NCI-H510A treated with DMSO at 0.1 percent for 48 hours (cell line): Measurements from ENCODE around the gene GNPDA1.
"Not testable (repeated sequence)": the region's sequence is repeated elsewhere in the genome, so short reads cannot be mapped to it uniquely, and the experiment has no call there.

Source experiments
- DNase-seq: peaks from one replicate; lab custom pipeline; 2025; lab: John Stamatoyannopoulos, UW

The GNPDA1 gene

GRCh38 chr5:142012792-142013388, at the start of gene GNPDA1:
GNPDA1 (minus strand) TSS chr5:142013027; CDS start chr5:142012035, 992 bp downstream.
- DNase-seq, result peak; percentile 36

DNA sequence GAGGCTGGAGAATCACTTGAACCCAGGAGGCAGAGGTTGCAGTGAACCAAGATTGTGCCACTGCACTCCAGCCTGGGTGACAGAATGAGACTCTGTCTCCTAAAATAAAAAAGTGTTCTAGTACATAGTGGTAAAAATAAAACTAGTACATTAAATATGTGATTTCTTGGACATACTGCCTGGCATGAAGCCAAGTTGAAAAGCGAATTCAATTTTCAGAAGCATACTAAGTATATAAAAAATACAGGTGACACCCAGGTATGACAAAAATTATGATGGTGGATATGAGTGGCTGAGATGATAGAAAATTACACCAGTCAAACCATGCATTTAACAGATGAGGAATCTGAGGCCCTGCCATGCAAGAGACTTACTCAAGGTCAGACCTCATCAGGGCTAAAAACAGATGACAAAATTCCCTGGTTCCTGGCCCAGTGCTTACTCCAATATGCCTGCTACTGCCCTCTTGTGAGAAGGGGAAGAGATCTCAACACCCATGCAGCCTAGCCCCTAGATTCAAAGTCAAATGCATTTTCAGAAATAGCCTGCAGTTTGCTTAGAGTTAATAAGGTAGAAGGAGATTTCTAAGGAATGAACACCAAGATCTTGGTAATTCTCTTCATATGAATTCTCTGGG, 46.6 kb upstream of the GNPDA1 start:
- no peak for DNase-seq

DNA sequence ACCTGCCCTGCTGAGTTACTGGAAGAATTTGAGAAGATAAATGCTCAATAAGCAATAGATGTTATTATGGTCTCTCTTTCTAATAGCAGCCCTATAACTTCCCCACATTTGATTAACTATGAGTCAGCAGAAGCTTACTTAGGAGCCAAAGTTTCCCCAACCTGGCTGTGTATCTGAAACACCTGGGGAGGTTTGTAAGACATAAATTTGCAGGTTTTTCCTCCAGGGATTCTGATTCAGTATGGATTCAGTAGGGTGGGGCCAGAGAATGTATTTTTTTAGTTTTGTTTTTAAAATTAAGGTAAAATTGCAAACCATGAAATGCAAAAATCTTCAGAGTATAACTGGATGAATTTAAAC, 44.9 kb upstream of the GNPDA1 start:
- no peak for DNase-seq

DNA sequence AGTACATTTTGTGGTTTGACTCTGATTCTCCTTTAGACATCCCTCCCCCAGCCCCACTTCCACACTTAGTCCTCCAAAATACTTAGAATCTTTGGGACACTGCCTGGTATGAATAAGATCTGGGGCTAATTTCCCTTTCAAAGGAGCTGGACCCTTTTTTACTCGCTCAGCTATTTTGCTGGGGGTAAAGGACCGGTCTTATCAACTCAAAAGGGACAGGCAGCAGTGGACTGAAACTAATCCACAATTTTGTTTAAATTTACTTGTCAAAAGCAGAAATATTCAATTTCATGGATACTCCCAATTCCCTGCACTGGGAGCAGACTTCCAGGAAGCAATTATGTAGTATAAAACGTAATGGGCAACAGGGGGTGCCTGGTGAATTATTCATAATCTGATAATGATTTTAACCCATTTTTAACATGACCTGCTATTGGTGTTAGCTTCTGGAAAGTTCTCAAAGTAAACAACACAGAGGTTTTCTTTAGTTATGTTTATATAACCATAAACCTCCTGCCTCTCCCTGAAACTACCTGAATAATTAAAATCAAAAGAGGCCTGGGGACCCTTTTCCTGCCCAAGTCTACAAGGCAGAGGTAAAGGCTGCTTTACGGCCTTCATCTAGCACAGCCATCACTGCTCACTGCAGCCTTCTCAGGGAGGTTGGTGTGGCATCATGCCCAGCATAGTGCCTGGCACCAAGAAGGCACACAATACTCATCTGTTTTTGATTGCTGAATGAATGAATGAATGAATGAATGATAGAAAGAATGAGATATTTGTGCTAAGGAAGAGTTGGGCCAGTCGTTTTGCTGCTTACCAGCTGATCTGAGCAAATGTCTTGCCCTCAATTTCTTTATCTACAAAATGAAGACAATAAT, 44.2 kb upstream of the GNPDA1 start:
- no peak for DNase-seq

DNA sequence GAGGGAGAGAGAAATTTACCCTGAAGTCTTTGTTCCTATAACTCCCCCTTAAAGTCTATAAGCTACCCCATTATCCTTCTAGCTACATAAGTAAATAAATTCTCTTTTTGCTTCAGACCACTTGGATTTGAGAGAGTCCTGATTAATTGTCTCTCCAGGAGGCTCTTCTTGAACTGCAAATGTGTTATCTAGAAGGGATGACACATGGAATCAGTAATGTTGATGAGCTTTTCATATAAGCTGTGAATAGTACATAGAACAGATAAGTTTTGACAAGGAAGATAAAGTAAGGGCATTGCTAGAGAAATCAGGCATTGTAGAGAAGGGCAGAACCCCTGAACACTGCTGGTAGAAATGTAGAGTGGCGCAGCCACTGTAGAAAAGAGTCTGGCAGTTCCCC, 42.5 kb upstream of the GNPDA1 start:
- no peak for DNase-seq

DNA sequence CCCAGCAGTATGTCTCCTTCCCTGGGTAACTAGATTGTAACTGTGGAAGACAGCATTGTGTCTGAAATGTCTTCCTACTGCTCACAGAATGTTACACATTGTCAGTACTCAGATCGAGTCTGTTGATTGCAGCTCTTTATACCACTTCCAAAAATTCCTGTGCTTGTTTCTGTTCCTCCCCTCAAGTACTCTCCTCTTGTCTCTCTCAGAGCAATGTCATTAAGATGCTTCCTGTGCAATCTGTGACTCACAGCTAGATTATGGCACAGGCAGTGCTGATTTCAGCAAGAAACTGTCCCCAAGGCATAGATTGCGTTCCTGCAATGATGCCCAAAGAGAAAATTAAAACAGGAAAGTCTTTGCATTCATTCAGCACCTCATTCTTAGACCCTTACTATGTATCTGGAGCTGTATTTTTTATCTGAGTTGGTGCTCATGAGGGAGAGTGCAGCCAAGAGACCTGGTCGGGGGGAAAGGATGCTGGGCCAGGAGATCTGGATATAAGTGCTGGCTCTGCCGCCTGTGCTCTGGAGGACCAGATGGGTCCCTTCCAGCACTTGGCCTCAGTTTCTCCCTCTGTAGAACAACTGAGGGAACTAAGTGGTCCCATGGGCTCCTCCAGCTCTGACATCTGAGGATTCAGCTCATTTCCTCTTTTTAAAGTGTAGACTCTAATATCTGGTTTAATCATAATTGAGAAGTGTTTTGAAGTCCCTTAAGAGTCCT, 40.8 kb upstream of the GNPDA1 start:
- no peak for DNase-seq

DNA sequence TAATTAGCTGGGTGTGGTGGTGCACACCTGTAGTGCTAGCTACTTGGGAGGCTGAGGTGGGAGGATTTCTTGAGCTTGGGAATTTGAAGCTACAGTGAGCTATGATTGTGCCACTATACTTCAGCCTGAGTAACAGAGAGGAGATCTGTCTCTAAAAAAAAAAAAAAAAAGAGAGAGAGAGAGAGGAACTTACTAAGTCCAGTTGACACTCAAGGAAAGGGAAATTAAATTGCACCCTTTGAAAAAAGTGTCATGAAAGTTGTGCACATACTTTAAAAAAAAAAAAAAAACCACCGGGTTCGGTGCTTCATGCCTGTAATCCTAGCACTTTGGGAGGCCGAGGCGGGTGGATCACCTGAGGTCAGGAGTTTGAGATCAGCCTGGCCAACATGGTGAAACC, 39.2 kb upstream of the GNPDA1 start:
- not testable (repeated sequence) for DNase-seq

- no peak for DNase-seq
These were observed 35.4 kb upstream of the GNPDA1 start for GRCh38 chr5:142048272-142048671.

DNA sequence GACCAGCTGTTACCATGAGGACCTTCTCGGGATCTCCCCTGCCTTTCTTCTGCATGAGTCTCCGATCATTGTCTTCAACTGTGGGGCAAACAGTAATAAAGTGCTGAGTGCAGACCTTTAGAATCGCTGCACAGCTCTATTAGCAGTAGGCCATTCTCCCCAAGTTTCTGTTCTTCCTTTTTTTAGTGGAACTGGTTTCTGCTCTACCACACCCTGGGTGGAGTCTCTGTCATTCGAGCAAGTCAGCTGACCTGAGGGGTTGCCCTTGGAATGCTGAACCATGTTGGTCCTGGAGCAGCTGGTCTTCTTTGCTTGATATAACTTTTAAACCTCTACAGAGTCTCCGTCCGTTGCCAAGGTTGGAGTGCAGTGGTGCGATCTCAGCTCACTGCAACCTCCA, 33.4 kb upstream of the GNPDA1 start:
- no peak for DNase-seq

- DNase-seq, result not testable (repeated sequence)
These were observed 28.1 kb upstream of the GNPDA1 start for GRCh38 chr5:142040881-142041280.

DNA sequence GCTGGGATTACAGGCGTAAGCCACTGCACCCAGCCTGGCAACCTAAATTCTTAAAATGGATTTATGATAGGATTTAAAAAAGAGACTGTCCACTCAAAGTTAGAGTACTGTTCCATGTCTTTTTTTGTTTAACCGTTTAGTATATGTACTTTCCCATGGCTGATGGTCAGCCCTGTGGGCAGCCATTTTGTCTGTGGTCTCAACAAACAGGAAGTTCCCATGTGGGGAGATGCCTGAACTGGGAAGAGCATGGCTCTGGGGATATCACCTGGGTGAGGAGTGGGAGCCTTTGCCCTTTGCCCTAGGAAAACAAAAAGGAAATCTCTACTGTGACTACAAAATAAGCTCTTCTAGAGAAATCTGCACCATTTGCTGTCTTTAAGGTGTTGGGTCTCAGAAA, 27.5 kb upstream of the GNPDA1 start:
- no peak for DNase-seq

GRCh38 chr5:142038735-142039134, 25.9 kb upstream of the GNPDA1 start:
- no peak for DNase-seq

- not testable (repeated sequence) for DNase-seq
These were observed 24.8 kb upstream of the GNPDA1 start for GRCh38 chr5:142037599-142037998.

DNA sequence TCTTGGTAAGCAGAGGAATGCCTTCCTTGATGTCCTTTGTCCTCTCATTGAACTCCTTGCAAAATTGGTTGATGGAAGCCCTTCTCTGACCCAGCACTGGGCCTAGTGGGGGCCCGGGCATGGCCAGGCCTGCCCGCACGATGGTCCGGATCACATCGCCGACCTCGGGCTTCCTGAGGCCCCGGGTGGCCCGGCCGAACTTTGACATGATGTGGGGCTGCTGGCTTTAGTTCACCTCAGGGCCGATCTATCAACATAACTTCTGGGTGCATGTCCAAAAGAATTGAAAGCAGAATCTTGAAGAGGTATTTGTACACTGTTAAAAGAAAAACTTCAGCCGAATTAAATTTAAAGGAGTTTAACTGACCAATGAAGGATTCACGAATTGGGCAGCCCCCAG, 24.1 kb upstream of the GNPDA1 start:
- DNase-seq, result no peak

DNA sequence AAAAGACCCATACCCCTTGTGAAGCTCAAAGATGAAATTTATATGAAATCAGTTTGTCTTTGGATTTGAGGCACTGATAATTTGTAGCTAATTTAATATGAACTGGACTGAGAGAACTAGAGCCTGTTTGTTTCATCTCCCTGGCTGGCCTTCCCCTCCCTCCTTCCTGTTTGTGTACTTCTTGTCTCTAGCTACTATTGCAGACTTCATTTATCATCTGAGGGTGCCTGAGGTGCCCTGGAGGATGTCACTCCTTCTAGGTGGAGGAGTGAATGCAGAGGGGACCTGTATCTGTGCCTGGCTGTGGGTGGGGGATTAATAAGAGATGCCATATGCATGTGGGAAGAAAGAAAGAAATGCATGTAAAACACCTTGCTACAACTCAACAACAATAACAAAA, 22.2 kb upstream of the GNPDA1 start:
- no peak for DNase-seq

DNA sequence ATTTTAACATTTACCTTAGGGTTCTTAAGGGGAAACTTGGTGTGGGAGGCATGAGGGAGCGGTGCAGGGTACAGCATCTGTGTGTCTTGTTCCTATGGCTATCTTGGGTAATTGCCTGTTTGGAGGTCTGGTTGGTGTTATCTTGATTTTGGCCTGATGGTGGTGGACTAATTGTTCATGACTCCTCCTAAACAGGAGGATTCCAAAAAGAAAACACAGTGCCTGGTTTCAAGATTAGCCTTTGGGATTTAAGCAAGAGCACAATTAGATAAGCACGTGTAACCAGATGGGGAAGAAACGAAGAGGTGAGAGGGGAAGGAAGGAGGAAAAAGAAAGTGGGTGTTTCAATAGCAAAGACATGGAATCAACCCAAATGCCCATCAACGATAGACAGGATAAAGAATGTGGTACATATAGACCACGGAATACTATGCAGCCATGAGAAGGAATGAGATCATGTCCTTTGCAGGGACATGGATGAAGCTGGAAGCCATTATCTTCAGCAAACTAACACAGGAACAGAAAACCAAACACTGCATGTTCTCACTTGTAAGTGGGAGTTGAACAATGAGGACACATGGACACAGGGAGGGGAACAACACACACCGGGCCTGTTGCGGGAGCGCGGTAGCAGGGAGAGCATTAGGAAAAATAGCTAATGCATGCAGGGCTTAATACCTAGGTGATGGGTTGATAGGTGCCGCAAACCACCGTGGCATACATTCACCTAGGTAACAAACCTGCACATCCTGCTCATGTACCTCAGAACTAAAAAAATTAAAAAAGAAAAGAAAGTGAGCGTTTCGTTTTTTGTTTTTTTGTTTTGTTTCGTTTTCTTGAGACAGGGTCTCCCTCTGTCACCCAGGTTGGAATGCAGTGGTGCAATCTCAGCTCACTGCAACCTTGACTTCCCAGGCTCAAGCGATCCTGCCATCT, 21.1 kb upstream of the GNPDA1 start:
- not testable (repeated sequence) for DNase-seq

DNA sequence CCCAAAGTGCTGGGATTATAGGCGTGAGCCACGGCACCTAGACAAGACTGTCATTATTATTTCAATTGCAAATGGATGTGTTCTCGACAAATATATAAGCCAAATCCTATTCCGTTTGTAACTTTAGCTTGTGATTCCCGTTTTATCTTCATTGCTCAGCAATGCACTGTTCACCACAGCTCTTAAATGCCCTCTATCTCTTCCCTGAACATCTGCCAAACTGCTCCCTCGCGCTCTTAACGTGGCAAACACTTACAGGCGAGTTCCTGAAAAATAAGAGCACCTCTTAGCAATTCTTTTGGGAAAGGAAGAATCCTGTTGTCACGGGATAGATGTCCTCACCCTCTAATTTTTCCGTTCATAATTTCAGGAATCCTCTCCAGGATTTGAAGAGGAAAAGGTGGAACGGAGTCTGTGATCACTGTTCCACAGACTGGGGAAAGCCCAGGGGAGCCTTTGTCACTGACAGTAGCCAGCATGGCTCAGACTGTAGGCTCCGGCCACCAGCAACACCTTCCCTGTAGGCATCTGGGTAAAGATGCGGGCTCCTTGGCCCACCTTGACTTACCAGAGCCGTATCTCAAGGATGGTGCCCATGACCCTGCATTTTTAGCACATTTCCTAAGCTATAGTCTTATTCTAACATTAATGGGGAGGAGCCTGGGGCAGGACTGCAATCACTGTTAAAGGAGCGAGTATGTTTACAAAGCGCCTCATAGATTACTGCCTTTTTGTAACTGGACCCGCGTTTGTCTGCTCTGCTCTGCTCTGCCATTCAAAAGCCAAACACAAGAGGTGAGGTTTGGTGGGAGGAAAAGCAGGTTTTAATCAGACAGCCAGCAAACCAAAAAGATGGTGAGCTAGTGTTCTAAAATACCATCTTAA, 20.2 kb upstream of the GNPDA1 start:
- peak; percentile 36 for DNase-seq

GRCh38 chr5:142032150-142032549, 19.3 kb upstream of the GNPDA1 start:
- no peak for DNase-seq

GRCh38 chr5:142025637-142026036, 12.8 kb upstream of the GNPDA1 start:
- DNase-seq, result no peak

- peak; percentile 79 for DNase-seq
These were observed 12.0 kb upstream of the GNPDA1 start for GRCh38 chr5:142024771-142025304.
